Prostate gland (tissue), 2 donors: Measurements from ENCODE around the gene HIVEP2. TPM values are rescaled to one million over a fixed set of nuclear protein-coding genes. Genes with fewer than 3 reads are reported as not detected.

ENCODE experiments used
- DNase-seq: peaks from one replicate; pipeline ENCODE4 v3.0.0-alpha.2; 2019; ENCODE audit warnings: low spot score
- H3K27ac ChIP-seq, 2 donors: fragments of 200-600 bp; sonication (generic); 2 replicates each; pipeline ENCODE4 v1.5.1; 2017 to 2019
- H3K27me3 ChIP-seq: fragments of 200-600 bp; sonication (generic); replicated peaks from 2 replicates; pipeline ENCODE4 v1.5.1; 2019; ENCODE audit not compliant: insufficient read depth
- H3K36me3 ChIP-seq, 2 donors: fragments of 200-600 bp; sonication (generic); 1 replicate in 1 of 2; 2 replicates in 1 of 2; pipeline versions ENCODE4 v1.5.1 to v1.8.1; 2017 to 2019
- H3K4me1 ChIP-seq: fragments of 200-600 bp; sonication (generic); replicated peaks from 2 replicates; pipeline ENCODE4 v1.5.1; 2019
- H3K4me3 ChIP-seq, 2 donors: fragments of 200-600 bp; sonication (generic); 2 replicates each; pipeline ENCODE4 v1.5.1; 2017 to 2019
- H3K9me3 ChIP-seq: fragments of 200-600 bp; sonication (generic); 2 replicates; pipeline ENCODE4 v1.5.1; 2017
- POLR2A ChIP-seq: fragments of 450-650 bp; IDR thresholded peaks from one replicate; pipeline ENCODE4 v1.6.1; 2016; ENCODE audit warnings: antibody characterized with exemption, mild to moderate bottlenecking
- POLR2AphosphoS5 ChIP-seq: sonication (generic); formaldehyde crosslinking; IDR thresholded peaks from one replicate; pipeline ENCODE4 v1.6.1; 2017; ENCODE audit warnings: antibody characterized with exemption
- WGBS: methylation state at CpG from one replicate; pipeline ENCODE4 v1.1.5; 2018; 5-methylcytosine and 5-hydroxymethylcytosine counted together
- intact Hi-C: fragments of 100-400 bp; cut with DNase I; formaldehyde crosslinking; loops from one replicate; pipeline ENCODE4 v1.14.2; 2022
- total RNA-seq, 2 donors: library from RNA; depleted of rRNA; stranded (reverse); fragments of >200 nt; gene quantifications; one replicate each; pipeline ENCODE4 v1.1.0, GENCODE V29; 2016
- TF ChIP-seq, protein P1 (sequence below), 4 experiments: fragments of 200-600 bp in 2 of 4; fragments of 450-650 bp in 2 of 4; sonication (generic) in 2 of 4; IDR thresholded peaks; 1 replicate in 3 of 4; 2 replicates in 1 of 4; pipeline ENCODE4 v1.5.1; 2016 to 2019; ENCODE audit warnings: antibody characterized with exemption in 4 of 4, mild to moderate bottlenecking in 2 of 4, moderate library complexity in 2 of 4

HIVEP2 gene
- total RNA-seq, 2 donors from 2014 or later = 15.8 to 19.3 TPM

- TF ChIP-seq POLR2AphosphoS5 (no peak), POLR2A (no peak)
- TF ChIP-seq, protein P1, sequence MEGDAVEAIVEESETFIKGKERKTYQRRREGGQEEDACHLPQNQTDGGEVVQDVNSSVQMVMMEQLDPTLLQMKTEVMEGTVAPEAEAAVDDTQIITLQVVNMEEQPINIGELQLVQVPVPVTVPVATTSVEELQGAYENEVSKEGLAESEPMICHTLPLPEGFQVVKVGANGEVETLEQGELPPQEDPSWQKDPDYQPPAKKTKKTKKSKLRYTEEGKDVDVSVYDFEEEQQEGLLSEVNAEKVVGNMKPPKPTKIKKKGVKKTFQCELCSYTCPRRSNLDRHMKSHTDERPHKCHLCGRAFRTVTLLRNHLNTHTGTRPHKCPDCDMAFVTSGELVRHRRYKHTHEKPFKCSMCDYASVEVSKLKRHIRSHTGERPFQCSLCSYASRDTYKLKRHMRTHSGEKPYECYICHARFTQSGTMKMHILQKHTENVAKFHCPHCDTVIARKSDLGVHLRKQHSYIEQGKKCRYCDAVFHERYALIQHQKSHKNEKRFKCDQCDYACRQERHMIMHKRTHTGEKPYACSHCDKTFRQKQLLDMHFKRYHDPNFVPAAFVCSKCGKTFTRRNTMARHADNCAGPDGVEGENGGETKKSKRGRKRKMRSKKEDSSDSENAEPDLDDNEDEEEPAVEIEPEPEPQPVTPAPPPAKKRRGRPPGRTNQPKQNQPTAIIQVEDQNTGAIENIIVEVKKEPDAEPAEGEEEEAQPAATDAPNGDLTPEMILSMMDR (IDR thresholded peaks at IDR 0.05) = no peak
- Histone ChIP-seq H3K9me3 (no peaks in the 10 kb centered on the region), H3K36me3 (no peaks in the 10 kb centered on the region), H3K27ac (no peak overlapping the region), H3K4me3 (no peak overlapping the region), H3K27me3 (no peaks in the 10 kb centered on the region), H3K4me1 (no peaks in the 10 kb centered on the region)
- 71% methylated on average over 4 of the region's 4 CpGs for WGBS
- DNase-seq = no peak
- intact Hi-C loops = loop anchor here (5.0 kb wide), 1 partner anchor 127 kb away; the partner anchor contains the start of gene HIVEP2
Observed at GRCh38 chr6:142820338-142821051, 124.5 kb downstream of the HIVEP2 start.

- Histone ChIP-seq H3K27ac (peak overlapping the region in 1 of 2 donors; percentile 20), H3K4me1 (no peaks in the 10 kb centered on the region)
Observed at GRCh38 chr6:142819603-142820337, 125.2 kb downstream of the HIVEP2 start.

GRCh38 chr6:142816486-142816885, 128.5 kb downstream of the HIVEP2 start:
- intact Hi-C loops = no loop called here
- Histone ChIP-seq H3K36me3 (no peaks in the 10 kb centered on the region), H3K4me1 (no peaks in the 10 kb centered on the region), H3K27ac (no peak overlapping the region), H3K9me3 (no peaks in the 10 kb centered on the region), H3K4me3 (no peak overlapping the region), H3K27me3 (no peaks in the 10 kb centered on the region)
- WGBS = 89% methylated on average over 4 of the region's 4 CpGs
- TF ChIP-seq, protein P1 (IDR thresholded peaks at IDR 0.05) = no peak
- no peak for TF ChIP-seq POLR2AphosphoS5
- TF ChIP-seq POLR2A = no peak
- DNase-seq = no peak

More at GRCh38 chr6:142819603-142820337, 125.2 kb downstream of the HIVEP2 start:
- no peaks in the 10 kb centered on the region for H3K36me3 ChIP-seq
- no peak for TF ChIP-seq POLR2A
- TF ChIP-seq POLR2AphosphoS5 = no peak
- TF ChIP-seq, protein P1 (IDR thresholded peaks at IDR 0.05) = no peak
- no peak for DNase-seq
- H3K27me3 ChIP-seq = no peaks in the 10 kb centered on the region
- 74% methylated on average over 8 of the region's 8 CpGs for WGBS
- peak overlapping the region in 1 of 2 donors; percentile 5 for H3K4me3 ChIP-seq
- intact Hi-C loops = loop anchor here (5.0 kb wide), 1 partner anchor 128 kb away; the partner anchor contains the start of gene HIVEP2
- H3K9me3 ChIP-seq = no peaks in the 10 kb centered on the region

DNA sequence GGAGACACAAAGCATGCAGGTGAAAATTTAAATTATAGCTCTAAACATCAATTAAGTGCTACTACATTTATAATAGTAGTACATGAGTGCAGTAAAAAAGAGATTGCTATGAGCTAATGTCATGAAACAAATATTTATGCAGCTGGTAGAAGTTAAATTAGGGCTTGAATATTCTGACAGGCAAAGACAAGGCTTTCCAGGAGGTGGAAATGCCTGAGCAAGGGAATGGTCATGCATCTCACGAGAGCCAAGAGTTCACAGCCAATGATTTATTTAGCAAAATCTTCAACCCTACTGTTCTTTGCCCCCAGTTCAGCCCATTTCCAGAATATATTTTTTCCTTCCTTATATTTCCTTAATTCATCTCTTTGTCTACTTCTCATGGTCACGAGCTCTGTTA, 128.9 kb downstream of the HIVEP2 start:
- H3K9me3 ChIP-seq = no peaks in the 10 kb centered on the region
- H3K4me3 ChIP-seq = no peak overlapping the region
- H3K4me1 ChIP-seq = no peaks in the 10 kb centered on the region
- intact Hi-C loops = no loop called here
- WGBS = 86% methylated on average over 2 of the region's 2 CpGs
- TF ChIP-seq POLR2A (no peak), POLR2AphosphoS5 (no peak)
- TF ChIP-seq, protein P1 (IDR thresholded peaks at IDR 0.05) = no peak
- H3K36me3 ChIP-seq = no peaks in the 10 kb centered on the region
- DNase-seq = no peak
- no peak overlapping the region for H3K27ac ChIP-seq
- no peaks in the 10 kb centered on the region for H3K27me3 ChIP-seq
